WTC11 (cell line): Measurements from ENCODE around the gene S100B. TPM values are rescaled to one million over a fixed set of nuclear protein-coding genes. Genes with fewer than 3 reads are reported as not detected.
A peak's percentile ranks its signal among the peaks of the same experiment; 100 is the strongest.

Source experiments
- ATAC-seq: fragments of 200-7000 bp; cut with Tn5 transposase; 2 replicates; pipeline ENCODE4 v1.10.0; 2021; ENCODE audit warnings: mild to moderate bottlenecking, moderate library complexity
- CTCF ChIA-PET: fragments of 300-600 bp; sonication (Branson Sonifier 250); formaldehyde crosslinking; loops from one replicate; lab custom pipeline; 2021; ENCODE audit warnings: antibody characterized with exemption; lab: Charles Lee
- POLR2A ChIA-PET: fragments of 350-600 bp; sonication (Branson Sonifier 250); formaldehyde crosslinking; loops from one replicate; lab custom pipeline; 2021; ENCODE audit warnings: antibody characterized with exemption; lab: Charles Lee
- DNase-seq: peaks from one replicate; pipeline ENCODE4 v3.0.0; 2021; ENCODE audit warnings: low spot score
- H3K27ac Mint-ChIP-seq: 2 replicates; pipeline ENCODE4 v1.8.0; 2021; ENCODE audit warnings: mixed read lengths
- H3K27me3 Mint-ChIP-seq: 2 replicates; pipeline ENCODE4 v1.8.0; 2021; ENCODE audit warnings: low read depth, mild to moderate bottlenecking, moderate library complexity, mixed read lengths
- H3K36me3 Mint-ChIP-seq: 2 replicates; pipeline ENCODE4 v1.8.0; 2021; ENCODE audit warnings: mixed read lengths
- H3K4me1 Mint-ChIP-seq: 2 replicates; pipeline ENCODE4 v1.8.0; 2022; ENCODE audit warnings: mixed read lengths
- H3K4me3 Mint-ChIP-seq: 2 replicates; pipeline ENCODE4 v1.8.0; 2021; ENCODE audit warnings: mild to moderate bottlenecking, moderate library complexity, mixed read lengths
- H3K9me3 Mint-ChIP-seq: 2 replicates; pipeline ENCODE4 v1.8.0; 2021; ENCODE audit warnings: mixed read lengths
- CREM ChIP-seq: sonication (generic); formaldehyde crosslinking; IDR thresholded peaks from 2 replicates; pipeline ENCODE4 v1.8.1; 2022; ENCODE audit warnings: mild to moderate bottlenecking, missing genetic modification reagents, moderate library complexity
- ESRRA ChIP-seq: sonication (generic); formaldehyde crosslinking; IDR thresholded peaks from 2 replicates; pipeline ENCODE4 v1.8.1; 2022; ENCODE audit warnings: mild to moderate bottlenecking, missing genetic modification reagents, borderline replicate concordance
- JAZF1 ChIP-seq: fragments of 250-450 bp; sonication (Bioruptor Pico); IDR thresholded peaks from 2 replicates; pipeline ENCODE4 v1.9.0; 2021; ENCODE audit warnings: moderate library complexity, mild to moderate bottlenecking, inconsistent platforms
- NFATC4 ChIP-seq: fragments of 250-450 bp; sonication (Bioruptor Pico); IDR thresholded peaks from 2 replicates; pipeline ENCODE4 v1.9.0; 2021; ENCODE audit warnings: mild to moderate bottlenecking
- NFYB ChIP-seq: sonication (generic); formaldehyde crosslinking; conservative IDR thresholded peaks from 2 replicates; pipeline ENCODE4 v1.8.0; 2022; ENCODE audit warnings: low read depth, missing genetic modification reagents
- SMAD4 ChIP-seq: sonication (generic); formaldehyde crosslinking; IDR thresholded peaks from 2 replicates; pipeline ENCODE4 v1.8.0; 2022; ENCODE audit warnings: mild to moderate bottlenecking, missing genetic modification reagents
- SP1 ChIP-seq: sonication (generic); formaldehyde crosslinking; conservative IDR thresholded peaks from 2 replicates; pipeline ENCODE4 v1.8.1; 2022; ENCODE audit warnings: missing genetic modification reagents
- TCF7 ChIP-seq: sonication (generic); formaldehyde crosslinking; IDR thresholded peaks from 2 replicates; pipeline ENCODE4 v1.8.0; 2022; ENCODE audit warnings: mild to moderate bottlenecking, low read depth, missing genetic modification reagents, moderate library complexity
- TEAD4 ChIP-seq: sonication (generic); formaldehyde crosslinking; IDR thresholded peaks from 2 replicates; pipeline ENCODE4 v1.8.0; 2022; ENCODE audit warnings: mild to moderate bottlenecking, missing genetic modification reagents
- TP53 ChIP-seq: sonication (generic); formaldehyde crosslinking; IDR thresholded peaks from 2 replicates; pipeline ENCODE4 v1.8.1; 2023; ENCODE audit warnings: mild to moderate bottlenecking, missing genetic modification reagents
- ZNF263 ChIP-seq: sonication (generic); formaldehyde crosslinking; IDR thresholded peaks from 2 replicates; pipeline ENCODE4 v1.8.1; 2022; ENCODE audit warnings: low read depth, mild to moderate bottlenecking, moderate library complexity, missing genetic modification reagents
- total RNA-seq: library from RNA; stranded (reverse); gene quantifications from 3 replicates; pipeline ENCODE4 v1.2.3, GENCODE V29; 2021
- TF ChIP-seq, protein P1 (sequence below): sonication (generic); formaldehyde crosslinking; IDR thresholded peaks from 2 replicates; pipeline ENCODE4 v1.8.1; 2023; ENCODE audit warnings: mild to moderate bottlenecking, missing genetic modification reagents
- TF ChIP-seq, protein P2 (sequence below): sonication (generic); formaldehyde crosslinking; IDR thresholded peaks from 2 replicates; pipeline ENCODE4 v1.8.0; 2022; ENCODE audit warnings: mild to moderate bottlenecking, missing genetic modification reagents
- TF ChIP-seq, protein P3 (sequence below): sonication (generic); formaldehyde crosslinking; IDR thresholded peaks from 2 replicates; pipeline ENCODE4 v1.8.0; 2022; ENCODE audit warnings: missing genetic modification reagents
- TF ChIP-seq, protein P4 (sequence below): fragments of 250-450 bp; sonication (Bioruptor Pico); IDR thresholded peaks from 2 replicates; pipeline ENCODE4 v1.9.0; 2021; ENCODE audit warnings: mild to moderate bottlenecking
- TF ChIP-seq, protein P5 (sequence below): sonication (generic); formaldehyde crosslinking; IDR thresholded peaks from 2 replicates; pipeline ENCODE4 v1.8.0; 2023; ENCODE audit warnings: missing genetic modification reagents
- TF ChIP-seq, protein P6 (sequence below): sonication (generic); formaldehyde crosslinking; IDR thresholded peaks from 2 replicates; pipeline ENCODE4 v1.8.1; 2023; ENCODE audit warnings: mild to moderate bottlenecking, missing genetic modification reagents, moderate library complexity
- TF ChIP-seq, protein P7 (sequence below): sonication (generic); formaldehyde crosslinking; IDR thresholded peaks from 2 replicates; pipeline ENCODE4 v1.8.1; 2022; ENCODE audit warnings: missing genetic modification reagents, borderline replicate concordance

The S100B gene
- total RNA-seq, 1 experiment from 2014 or later: 0.46 TPM

DNA sequence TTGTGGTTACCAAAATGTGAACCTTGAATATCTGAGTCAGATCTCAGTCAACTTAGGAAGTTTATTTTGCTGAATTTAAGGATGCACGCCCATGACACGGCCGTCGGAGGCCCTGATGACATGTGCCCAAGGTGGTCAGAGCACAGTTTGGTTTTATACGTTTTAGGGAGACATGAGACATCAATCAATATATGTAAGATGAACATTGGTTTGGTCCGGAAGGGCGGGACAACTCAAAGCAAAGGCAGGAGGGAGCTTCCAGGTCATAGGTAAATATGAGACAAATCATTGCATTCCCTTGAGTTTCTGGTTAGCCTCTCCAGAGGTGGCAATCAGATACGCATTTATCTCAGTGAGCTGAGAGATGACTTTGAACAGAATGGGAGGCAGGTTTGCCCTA, 29.5 kb upstream of the S100B start:
- TF ChIP-seq, protein P1, sequence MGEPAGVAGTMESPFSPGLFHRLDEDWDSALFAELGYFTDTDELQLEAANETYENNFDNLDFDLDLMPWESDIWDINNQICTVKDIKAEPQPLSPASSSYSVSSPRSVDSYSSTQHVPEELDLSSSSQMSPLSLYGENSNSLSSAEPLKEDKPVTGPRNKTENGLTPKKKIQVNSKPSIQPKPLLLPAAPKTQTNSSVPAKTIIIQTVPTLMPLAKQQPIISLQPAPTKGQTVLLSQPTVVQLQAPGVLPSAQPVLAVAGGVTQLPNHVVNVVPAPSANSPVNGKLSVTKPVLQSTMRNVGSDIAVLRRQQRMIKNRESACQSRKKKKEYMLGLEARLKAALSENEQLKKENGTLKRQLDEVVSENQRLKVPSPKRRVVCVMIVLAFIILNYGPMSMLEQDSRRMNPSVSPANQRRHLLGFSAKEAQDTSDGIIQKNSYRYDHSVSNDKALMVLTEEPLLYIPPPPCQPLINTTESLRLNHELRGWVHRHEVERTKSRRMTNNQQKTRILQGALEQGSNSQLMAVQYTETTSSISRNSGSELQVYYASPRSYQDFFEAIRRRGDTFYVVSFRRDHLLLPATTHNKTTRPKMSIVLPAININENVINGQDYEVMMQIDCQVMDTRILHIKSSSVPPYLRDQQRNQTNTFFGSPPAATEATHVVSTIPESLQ (CRISPR knock-in tag): no peak
- TF ChIP-seq SMAD4 (CRISPR knock-in tag) (no peak), JAZF1 (CRISPR knock-in tag) (no peak), TEAD4 (CRISPR knock-in tag) (no peak), ZNF263 (no peak), NFATC4 (CRISPR knock-in tag) (no peak), NFYB (CRISPR knock-in tag) (no peak), TP53 (CRISPR knock-in tag) (no peak), SP1 (no peak), TCF7 (no peak), CREM (CRISPR knock-in tag) (no peak), ESRRA (no peak)
- TF ChIP-seq, protein P2, sequence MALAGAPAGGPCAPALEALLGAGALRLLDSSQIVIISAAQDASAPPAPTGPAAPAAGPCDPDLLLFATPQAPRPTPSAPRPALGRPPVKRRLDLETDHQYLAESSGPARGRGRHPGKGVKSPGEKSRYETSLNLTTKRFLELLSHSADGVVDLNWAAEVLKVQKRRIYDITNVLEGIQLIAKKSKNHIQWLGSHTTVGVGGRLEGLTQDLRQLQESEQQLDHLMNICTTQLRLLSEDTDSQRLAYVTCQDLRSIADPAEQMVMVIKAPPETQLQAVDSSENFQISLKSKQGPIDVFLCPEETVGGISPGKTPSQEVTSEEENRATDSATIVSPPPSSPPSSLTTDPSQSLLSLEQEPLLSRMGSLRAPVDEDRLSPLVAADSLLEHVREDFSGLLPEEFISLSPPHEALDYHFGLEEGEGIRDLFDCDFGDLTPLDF (CRISPR knock-in tag): no peak
- TF ChIP-seq, protein P3, sequence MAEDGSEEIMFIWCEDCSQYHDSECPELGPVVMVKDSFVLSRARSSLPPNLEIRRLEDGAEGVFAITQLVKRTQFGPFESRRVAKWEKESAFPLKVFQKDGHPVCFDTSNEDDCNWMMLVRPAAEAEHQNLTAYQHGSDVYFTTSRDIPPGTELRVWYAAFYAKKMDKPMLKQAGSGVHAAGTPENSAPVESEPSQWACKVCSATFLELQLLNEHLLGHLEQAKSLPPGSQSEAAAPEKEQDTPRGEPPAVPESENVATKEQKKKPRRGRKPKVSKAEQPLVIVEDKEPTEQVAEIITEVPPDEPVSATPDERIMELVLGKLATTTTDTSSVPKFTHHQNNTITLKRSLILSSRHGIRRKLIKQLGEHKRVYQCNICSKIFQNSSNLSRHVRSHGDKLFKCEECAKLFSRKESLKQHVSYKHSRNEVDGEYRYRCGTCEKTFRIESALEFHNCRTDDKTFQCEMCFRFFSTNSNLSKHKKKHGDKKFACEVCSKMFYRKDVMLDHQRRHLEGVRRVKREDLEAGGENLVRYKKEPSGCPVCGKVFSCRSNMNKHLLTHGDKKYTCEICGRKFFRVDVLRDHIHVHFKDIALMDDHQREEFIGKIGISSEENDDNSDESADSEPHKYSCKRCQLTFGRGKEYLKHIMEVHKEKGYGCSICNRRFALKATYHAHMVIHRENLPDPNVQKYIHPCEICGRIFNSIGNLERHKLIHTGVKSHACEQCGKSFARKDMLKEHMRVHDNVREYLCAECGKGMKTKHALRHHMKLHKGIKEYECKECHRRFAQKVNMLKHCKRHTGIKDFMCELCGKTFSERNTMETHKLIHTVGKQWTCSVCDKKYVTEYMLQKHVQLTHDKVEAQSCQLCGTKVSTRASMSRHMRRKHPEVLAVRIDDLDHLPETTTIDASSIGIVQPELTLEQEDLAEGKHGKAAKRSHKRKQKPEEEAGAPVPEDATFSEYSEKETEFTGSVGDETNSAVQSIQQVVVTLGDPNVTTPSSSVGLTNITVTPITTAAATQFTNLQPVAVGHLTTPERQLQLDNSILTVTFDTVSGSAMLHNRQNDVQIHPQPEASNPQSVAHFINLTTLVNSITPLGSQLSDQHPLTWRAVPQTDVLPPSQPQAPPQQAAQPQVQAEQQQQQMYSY (CRISPR knock-in tag): no peak
- TF ChIP-seq, protein P4, sequence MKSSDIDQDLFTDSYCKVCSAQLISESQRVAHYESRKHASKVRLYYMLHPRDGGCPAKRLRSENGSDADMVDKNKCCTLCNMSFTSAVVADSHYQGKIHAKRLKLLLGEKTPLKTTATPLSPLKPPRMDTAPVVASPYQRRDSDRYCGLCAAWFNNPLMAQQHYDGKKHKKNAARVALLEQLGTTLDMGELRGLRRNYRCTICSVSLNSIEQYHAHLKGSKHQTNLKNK (CRISPR knock-in tag): no peak
- TF ChIP-seq, protein P5, sequence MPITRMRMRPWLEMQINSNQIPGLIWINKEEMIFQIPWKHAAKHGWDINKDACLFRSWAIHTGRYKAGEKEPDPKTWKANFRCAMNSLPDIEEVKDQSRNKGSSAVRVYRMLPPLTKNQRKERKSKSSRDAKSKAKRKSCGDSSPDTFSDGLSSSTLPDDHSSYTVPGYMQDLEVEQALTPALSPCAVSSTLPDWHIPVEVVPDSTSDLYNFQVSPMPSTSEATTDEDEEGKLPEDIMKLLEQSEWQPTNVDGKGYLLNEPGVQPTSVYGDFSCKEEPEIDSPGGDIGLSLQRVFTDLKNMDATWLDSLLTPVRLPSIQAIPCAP: no peak
- TF ChIP-seq, protein P6, sequence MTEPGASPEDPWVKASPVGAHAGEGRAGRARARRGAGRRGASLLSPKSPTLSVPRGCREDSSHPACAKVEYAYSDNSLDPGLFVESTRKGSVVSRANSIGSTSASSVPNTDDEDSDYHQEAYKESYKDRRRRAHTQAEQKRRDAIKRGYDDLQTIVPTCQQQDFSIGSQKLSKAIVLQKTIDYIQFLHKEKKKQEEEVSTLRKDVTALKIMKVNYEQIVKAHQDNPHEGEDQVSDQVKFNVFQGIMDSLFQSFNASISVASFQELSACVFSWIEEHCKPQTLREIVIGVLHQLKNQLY (CRISPR knock-in tag): no peak
- TF ChIP-seq, protein P7, sequence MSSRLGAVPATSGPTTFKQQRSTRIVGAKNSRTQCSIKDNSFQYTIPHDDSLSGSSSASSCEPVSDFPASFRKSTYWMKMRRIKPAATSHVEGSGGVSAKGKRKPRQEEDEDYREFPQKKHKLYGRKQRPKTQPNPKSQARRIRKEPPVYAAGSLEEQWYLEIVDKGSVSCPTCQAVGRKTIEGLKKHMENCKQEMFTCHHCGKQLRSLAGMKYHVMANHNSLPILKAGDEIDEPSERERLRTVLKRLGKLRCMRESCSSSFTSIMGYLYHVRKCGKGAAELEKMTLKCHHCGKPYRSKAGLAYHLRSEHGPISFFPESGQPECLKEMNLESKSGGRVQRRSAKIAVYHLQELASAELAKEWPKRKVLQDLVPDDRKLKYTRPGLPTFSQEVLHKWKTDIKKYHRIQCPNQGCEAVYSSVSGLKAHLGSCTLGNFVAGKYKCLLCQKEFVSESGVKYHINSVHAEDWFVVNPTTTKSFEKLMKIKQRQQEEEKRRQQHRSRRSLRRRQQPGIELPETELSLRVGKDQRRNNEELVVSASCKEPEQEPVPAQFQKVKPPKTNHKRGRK (CRISPR knock-in tag): no peak
- Mint-ChIP-seq H3K27me3 (peaks cover 2% of the 10 kb centered on the region; the same call in 1 of the 2 replicates), H3K27ac (peak overlapping the region; percentile 92), H3K4me3 (peak overlapping the region; percentile 87), H3K36me3 (peaks cover 4% of the 10 kb centered on the region; the same call in 1 of the 2 replicates), H3K9me3 (peaks cover 5% of the 10 kb centered on the region; the same call in 1 of the 2 replicates), H3K4me1 (peaks cover 41% of the 10 kb centered on the region)
- ATAC-seq (no peak), DNase-seq (no peak)
- ChIA-PET CTCF (interaction anchor here (0.7 to 1.7 kb wide), 3 partner anchors 12 to 154 kb away, joined by 3 to 6 read pairs (median 5); no protein-coding TSS in a partner anchor), POLR2A (no interaction called here)
